Measurements from ENCODE around the gene OR10A2. TPM values are rescaled to one million over a fixed set of nuclear protein-coding genes. Genes with fewer than 3 reads are reported as not detected.
"Not testable (repeated sequence)": the region's sequence is repeated elsewhere in the genome, so short reads cannot be mapped to it uniquely, and the experiment has no call there.

The OR10A2 gene
- total and polyA plus RNA-seq, 7 donors: not detected

DNA sequence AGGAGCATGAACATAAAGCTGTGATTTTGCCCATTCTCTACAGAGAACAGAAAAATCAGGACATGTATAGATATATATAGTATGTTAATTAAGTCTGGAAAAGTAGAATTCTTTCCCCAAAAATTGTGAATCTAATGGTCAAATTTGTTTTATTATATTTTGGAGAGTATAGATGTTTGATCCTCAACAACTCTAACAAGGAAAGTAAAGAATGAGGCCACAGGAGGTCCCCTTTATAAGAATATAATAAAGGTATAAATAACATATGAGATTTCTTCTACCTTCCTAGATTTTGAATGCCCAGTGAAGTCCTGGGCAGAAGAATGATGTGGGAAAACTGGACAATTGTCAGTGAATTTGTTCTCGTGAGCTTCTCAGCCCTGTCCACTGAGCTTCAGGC is 13.5 kb downstream of the OR10A2 start, which contains the start of gene OR10A4:
OR10A4 (plus strand) TSS at position 301 of the 400 bp plus-strand sequence; CDS start at position 324, 23 bp downstream.
- no peaks in the 10 kb centered on the region for H3K27me3 ChIP-seq
- 84 to 89% methylated on average over 1 of the region's 1 CpG for WGBS, 2 donors
- H3K9me3 ChIP-seq: peaks cover 0 to 3% (median 0%) of the 10 kb centered on the region in 4 donors
- no peak within 1 kb of the TSS for H3K27ac ChIP-seq
- intact Hi-C loops (cut with DNase I): no loop called here
- no peak for DNase-seq
- no peaks in the 10 kb centered on the region for H3K4me1 ChIP-seq
- no peak within 1 kb of the TSS for H3K4me3 ChIP-seq
- TF ChIP-seq POLR2AphosphoS5 (IDR thresholded peaks at IDR 0.05) (no peak), POLR2A (IDR thresholded peaks at IDR 0.05) (no peak), EP300 (IDR thresholded peaks at IDR 0.05) (no peak)
- TF ChIP-seq, protein P1, sequence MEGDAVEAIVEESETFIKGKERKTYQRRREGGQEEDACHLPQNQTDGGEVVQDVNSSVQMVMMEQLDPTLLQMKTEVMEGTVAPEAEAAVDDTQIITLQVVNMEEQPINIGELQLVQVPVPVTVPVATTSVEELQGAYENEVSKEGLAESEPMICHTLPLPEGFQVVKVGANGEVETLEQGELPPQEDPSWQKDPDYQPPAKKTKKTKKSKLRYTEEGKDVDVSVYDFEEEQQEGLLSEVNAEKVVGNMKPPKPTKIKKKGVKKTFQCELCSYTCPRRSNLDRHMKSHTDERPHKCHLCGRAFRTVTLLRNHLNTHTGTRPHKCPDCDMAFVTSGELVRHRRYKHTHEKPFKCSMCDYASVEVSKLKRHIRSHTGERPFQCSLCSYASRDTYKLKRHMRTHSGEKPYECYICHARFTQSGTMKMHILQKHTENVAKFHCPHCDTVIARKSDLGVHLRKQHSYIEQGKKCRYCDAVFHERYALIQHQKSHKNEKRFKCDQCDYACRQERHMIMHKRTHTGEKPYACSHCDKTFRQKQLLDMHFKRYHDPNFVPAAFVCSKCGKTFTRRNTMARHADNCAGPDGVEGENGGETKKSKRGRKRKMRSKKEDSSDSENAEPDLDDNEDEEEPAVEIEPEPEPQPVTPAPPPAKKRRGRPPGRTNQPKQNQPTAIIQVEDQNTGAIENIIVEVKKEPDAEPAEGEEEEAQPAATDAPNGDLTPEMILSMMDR (IDR thresholded peaks at IDR 0.05): no peak
- no peaks in the 10 kb centered on the region for H3K36me3 ChIP-seq

GRCh38 chr11:6876914-6877313 is 14.1 kb downstream of the OR10A2 start:
- no peak overlapping the region for H3K27ac ChIP-seq
- no peaks in the 10 kb centered on the region for H3K27me3 ChIP-seq
- H3K9me3 ChIP-seq: peaks cover 0 to 3% (median 0%) of the 10 kb centered on the region in 4 donors
- H3K4me3 ChIP-seq: no peak overlapping the region
- TF ChIP-seq POLR2A (IDR thresholded peaks at IDR 0.05) (no peak), POLR2AphosphoS5 (IDR thresholded peaks at IDR 0.05) (no peak), EP300 (IDR thresholded peaks at IDR 0.05) (no peak)
- TF ChIP-seq, protein P1 (IDR thresholded peaks at IDR 0.05): no peak
- WGBS, 2 donors: 71 to 91% methylated on average over 3 of the region's 3 CpGs
- H3K36me3 ChIP-seq: no peaks in the 10 kb centered on the region
- no peak for DNase-seq
- H3K4me1 ChIP-seq: no peaks in the 10 kb centered on the region
- intact Hi-C loops (cut with DNase I): no loop called here

GRCh38 chr11:6882751-6883150 is 19.9 kb downstream of the OR10A2 start:
- intact Hi-C loops (cut with DNase I): no loop called here
- no peak overlapping the region for H3K4me3 ChIP-seq
- TF ChIP-seq POLR2A (IDR thresholded peaks at IDR 0.05) (no peak), POLR2AphosphoS5 (IDR thresholded peaks at IDR 0.05) (no peak), EP300 (IDR thresholded peaks at IDR 0.05) (no peak)
- TF ChIP-seq, protein P1 (IDR thresholded peaks at IDR 0.05): no peak
- H3K9me3 ChIP-seq: no peaks in the 10 kb centered on the region
- no peaks in the 10 kb centered on the region for H3K27me3 ChIP-seq
- H3K27ac ChIP-seq: no peak overlapping the region
- H3K36me3 ChIP-seq: no peaks in the 10 kb centered on the region
- no peaks in the 10 kb centered on the region for H3K4me1 ChIP-seq
- no peak for DNase-seq

DNA sequence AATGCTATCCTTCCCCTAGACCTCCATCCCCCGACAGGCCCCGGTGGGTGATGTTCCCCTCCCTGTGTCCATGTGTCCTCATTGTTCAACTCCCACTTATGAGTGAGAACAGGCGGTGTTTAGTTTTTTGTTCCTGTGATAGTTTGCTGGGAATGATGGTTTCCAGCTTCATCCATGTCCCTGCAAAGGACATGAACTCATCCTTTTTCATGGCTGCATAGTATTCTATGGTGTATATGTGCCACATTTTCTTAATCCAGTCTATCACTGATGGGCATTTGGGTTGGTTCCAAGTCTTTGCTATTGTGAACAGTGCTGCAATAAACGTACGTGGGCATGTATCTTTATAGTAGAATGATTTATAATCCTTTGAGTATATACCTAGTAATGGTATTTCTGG is 24.9 kb downstream of the OR10A2 start:
- H3K4me3 ChIP-seq; H3K27ac ChIP-seq; DNase-seq; intact Hi-C loops (cut with DNase I); H3K4me1 ChIP-seq; H3K36me3 ChIP-seq; H3K9me3 ChIP-seq; H3K27me3 ChIP-seq: not testable (repeated sequence)
- WGBS, 2 donors: 77 to 92% methylated on average over 5 of the region's 5 CpGs

GRCh38 chr11:6888830-6889229 is 26.0 kb downstream of the OR10A2 start:
- H3K36me3 ChIP-seq: no peaks in the 10 kb centered on the region
- no peak overlapping the region for H3K4me3 ChIP-seq
- no peaks in the 10 kb centered on the region for H3K27me3 ChIP-seq
- intact Hi-C loops (cut with DNase I): no loop called here
- TF ChIP-seq POLR2A (IDR thresholded peaks at IDR 0.05): no peak
- no peak for TF ChIP-seq POLR2AphosphoS5 (IDR thresholded peaks at IDR 0.05)
- TF ChIP-seq, protein P1 (IDR thresholded peaks at IDR 0.05): no peak
- TF ChIP-seq EP300 (IDR thresholded peaks at IDR 0.05): no peak
- H3K9me3 ChIP-seq: peaks cover 0 to 3% (median under 1%) of the 10 kb centered on the region in 4 donors
- no peaks in the 10 kb centered on the region for H3K4me1 ChIP-seq
- DNase-seq: no peak
- 77 to 90% methylated on average over 4 of the region's 4 CpGs for WGBS, 2 donors
- no peak overlapping the region for H3K27ac ChIP-seq

All from sigmoid colon (tissue), 7 donors.